ENCODE data around the gene ARPC5L.

DNA sequence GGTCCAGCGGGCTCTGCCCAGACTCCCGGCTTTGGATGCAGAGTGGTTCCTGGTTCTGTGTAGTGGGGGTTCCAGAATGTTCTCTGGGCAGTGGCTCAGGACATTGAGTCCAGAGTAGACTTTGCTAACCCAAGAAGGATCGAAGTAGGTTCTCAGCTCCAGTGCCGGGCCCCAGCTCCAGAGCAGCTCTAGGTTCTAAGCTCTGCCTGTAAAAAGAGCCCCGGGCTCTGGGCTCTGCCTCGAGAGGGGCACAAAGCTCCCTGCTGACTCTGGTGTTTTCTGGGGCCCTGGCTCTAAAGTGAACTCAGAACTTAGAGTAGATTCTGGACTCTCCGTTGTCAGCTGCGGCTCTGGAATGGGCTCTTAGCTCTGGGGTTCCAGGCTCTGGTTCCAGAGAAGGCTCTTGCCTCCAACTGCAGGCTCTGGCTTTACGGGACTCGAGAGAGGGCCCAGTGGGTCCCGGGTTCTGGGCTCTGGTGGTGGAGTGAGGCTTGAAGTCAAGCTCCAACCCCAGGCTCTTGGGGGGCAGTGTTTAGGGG lies 8.3 kb upstream of the ARPC5L start:
- TF ChIP-seq EZH2 (IDR thresholded peaks at IDR 0.05; ENCODE audit: low read depth, unreplicated experiment) = no peak
- no peak for TF ChIP-seq JUNB (IDR thresholded peaks at IDR 0.05; ENCODE audit: unreplicated experiment)
- TF ChIP-seq ZNF114 (CRISPR knock-in tag; IDR thresholded peaks at IDR 0.05) = no peak
- TF ChIP-seq, protein P1, sequence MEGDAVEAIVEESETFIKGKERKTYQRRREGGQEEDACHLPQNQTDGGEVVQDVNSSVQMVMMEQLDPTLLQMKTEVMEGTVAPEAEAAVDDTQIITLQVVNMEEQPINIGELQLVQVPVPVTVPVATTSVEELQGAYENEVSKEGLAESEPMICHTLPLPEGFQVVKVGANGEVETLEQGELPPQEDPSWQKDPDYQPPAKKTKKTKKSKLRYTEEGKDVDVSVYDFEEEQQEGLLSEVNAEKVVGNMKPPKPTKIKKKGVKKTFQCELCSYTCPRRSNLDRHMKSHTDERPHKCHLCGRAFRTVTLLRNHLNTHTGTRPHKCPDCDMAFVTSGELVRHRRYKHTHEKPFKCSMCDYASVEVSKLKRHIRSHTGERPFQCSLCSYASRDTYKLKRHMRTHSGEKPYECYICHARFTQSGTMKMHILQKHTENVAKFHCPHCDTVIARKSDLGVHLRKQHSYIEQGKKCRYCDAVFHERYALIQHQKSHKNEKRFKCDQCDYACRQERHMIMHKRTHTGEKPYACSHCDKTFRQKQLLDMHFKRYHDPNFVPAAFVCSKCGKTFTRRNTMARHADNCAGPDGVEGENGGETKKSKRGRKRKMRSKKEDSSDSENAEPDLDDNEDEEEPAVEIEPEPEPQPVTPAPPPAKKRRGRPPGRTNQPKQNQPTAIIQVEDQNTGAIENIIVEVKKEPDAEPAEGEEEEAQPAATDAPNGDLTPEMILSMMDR (conservative IDR thresholded peaks at IDR 0.05; ENCODE audit: low read depth in 2 of 2) = no peak
- no peak for TF ChIP-seq POLR2AphosphoS5 (IDR thresholded peaks at IDR 0.05; ENCODE audit: low read depth)
- no peak for TF ChIP-seq CREB1 (CRISPR knock-in tag; IDR thresholded peaks at IDR 0.05; ENCODE audit: low read depth)
- no peak for TF ChIP-seq EZH2phosphoT487 (IDR thresholded peaks at IDR 0.05; ENCODE audit: unreplicated experiment)
- TF ChIP-seq, protein P2, sequence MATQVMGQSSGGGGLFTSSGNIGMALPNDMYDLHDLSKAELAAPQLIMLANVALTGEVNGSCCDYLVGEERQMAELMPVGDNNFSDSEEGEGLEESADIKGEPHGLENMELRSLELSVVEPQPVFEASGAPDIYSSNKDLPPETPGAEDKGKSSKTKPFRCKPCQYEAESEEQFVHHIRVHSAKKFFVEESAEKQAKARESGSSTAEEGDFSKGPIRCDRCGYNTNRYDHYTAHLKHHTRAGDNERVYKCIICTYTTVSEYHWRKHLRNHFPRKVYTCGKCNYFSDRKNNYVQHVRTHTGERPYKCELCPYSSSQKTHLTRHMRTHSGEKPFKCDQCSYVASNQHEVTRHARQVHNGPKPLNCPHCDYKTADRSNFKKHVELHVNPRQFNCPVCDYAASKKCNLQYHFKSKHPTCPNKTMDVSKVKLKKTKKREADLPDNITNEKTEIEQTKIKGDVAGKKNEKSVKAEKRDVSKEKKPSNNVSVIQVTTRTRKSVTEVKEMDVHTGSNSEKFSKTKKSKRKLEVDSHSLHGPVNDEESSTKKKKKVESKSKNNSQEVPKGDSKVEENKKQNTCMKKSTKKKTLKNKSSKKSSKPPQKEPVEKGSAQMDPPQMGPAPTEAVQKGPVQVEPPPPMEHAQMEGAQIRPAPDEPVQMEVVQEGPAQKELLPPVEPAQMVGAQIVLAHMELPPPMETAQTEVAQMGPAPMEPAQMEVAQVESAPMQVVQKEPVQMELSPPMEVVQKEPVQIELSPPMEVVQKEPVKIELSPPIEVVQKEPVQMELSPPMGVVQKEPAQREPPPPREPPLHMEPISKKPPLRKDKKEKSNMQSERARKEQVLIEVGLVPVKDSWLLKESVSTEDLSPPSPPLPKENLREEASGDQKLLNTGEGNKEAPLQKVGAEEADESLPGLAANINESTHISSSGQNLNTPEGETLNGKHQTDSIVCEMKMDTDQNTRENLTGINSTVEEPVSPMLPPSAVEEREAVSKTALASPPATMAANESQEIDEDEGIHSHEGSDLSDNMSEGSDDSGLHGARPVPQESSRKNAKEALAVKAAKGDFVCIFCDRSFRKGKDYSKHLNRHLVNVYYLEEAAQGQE (IDR thresholded peaks at IDR 0.05; ENCODE audit: unreplicated experiment) = no peak
- no peak for TF ChIP-seq STAT1 (IDR thresholded peaks at IDR 0.05; ENCODE audit: unreplicated experiment)
- TF ChIP-seq ZNF331 (CRISPR knock-in tag; IDR thresholded peaks at IDR 0.05; ENCODE audit: low read depth) = no peak
- TF ChIP-seq, protein P3, sequence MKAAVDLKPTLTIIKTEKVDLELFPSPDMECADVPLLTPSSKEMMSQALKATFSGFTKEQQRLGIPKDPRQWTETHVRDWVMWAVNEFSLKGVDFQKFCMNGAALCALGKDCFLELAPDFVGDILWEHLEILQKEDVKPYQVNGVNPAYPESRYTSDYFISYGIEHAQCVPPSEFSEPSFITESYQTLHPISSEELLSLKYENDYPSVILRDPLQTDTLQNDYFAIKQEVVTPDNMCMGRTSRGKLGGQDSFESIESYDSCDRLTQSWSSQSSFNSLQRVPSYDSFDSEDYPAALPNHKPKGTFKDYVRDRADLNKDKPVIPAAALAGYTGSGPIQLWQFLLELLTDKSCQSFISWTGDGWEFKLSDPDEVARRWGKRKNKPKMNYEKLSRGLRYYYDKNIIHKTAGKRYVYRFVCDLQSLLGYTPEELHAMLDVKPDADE (IDR thresholded peaks at IDR 0.05) = no peak

Data from GM23338 (cell line).